HEK293T (cell line): Measurements from ENCODE around the gene CNTN5.

Experiments
- CTCF ChIA-PET: fragments of 350-600 bp; formaldehyde crosslinking; extraction: SDS; loops from one replicate; lab custom pipeline; 2021; ENCODE audit warnings: antibody characterized with exemption, inconsistent platforms; lab: Yijun Ruan, JAX
- POLR2A ChIA-PET: fragments of 350-600 bp; formaldehyde crosslinking; extraction: SDS; loops from one replicate; lab custom pipeline; 2020; ENCODE audit warnings: antibody characterized with exemption, inconsistent platforms; lab: Yijun Ruan, JAX
- DNase-seq: peaks from one replicate; pipeline ENCODE4 v3.0.0; 2012; ENCODE audit warnings: mixed read lengths; ENCODE audit errors: extremely low spot score
- ARNT ChIP-seq: fragments of 450-650 bp; IDR thresholded peaks from 2 replicates; pipeline ENCODE4 v1.6.1; 2017; ENCODE audit warnings: mild to moderate bottlenecking
- BHLHE40 ChIP-seq: fragments of 450-650 bp; IDR thresholded peaks from 2 replicates; pipeline ENCODE4 v1.6.1; 2016; ENCODE audit warnings: mild to moderate bottlenecking, moderate library complexity, borderline replicate concordance
- CTBP1 ChIP-seq: fragments of 450-650 bp; IDR thresholded peaks from 2 replicates; pipeline ENCODE4 v1.6.1; 2016; ENCODE audit warnings: borderline replicate concordance
- ELF4 ChIP-seq: fragments of 450-650 bp; IDR thresholded peaks from 2 replicates; pipeline ENCODE4 v1.6.1; 2017; ENCODE audit warnings: antibody characterized with exemption
- FOXA1 ChIP-seq: fragments of 450-650 bp; IDR thresholded peaks from 2 replicates; pipeline ENCODE4 v1.6.1; 2016; ENCODE audit warnings: mild to moderate bottlenecking
- FOXK2 ChIP-seq: fragments of 450-650 bp; IDR thresholded peaks from 2 replicates; pipeline ENCODE4 v1.6.1; 2016; ENCODE audit warnings: mild to moderate bottlenecking
- FOXM1 ChIP-seq: fragments of 450-650 bp; IDR thresholded peaks from 2 replicates; pipeline ENCODE4 v1.6.1; 2017; ENCODE audit warnings: mild to moderate bottlenecking, borderline replicate concordance
- HDGF ChIP-seq: fragments of 450-650 bp; IDR thresholded peaks from 2 replicates; pipeline ENCODE4 v1.6.1; 2017; ENCODE audit warnings: antibody characterized with exemption, borderline replicate concordance
- L3MBTL2 ChIP-seq: fragments of 450-650 bp; conservative IDR thresholded peaks from 2 replicates; pipeline ENCODE4 v1.6.1; 2016; ENCODE audit warnings: mild to moderate bottlenecking
- LEF1 ChIP-seq: fragments of 450-650 bp; IDR thresholded peaks from 2 replicates; pipeline ENCODE4 v1.6.1; 2017; ENCODE audit warnings: mild to moderate bottlenecking, borderline replicate concordance
- NFRKB ChIP-seq: fragments of 450-650 bp; IDR thresholded peaks from 2 replicates; pipeline ENCODE4 v1.6.1; 2016; ENCODE audit warnings: mild to moderate bottlenecking, moderate library complexity
- SP1 ChIP-seq: fragments of 450-650 bp; IDR thresholded peaks from 2 replicates; pipeline ENCODE4 v1.6.1; 2017
- SUZ12 ChIP-seq: fragments of 450-650 bp; IDR thresholded peaks from 2 replicates; pipeline ENCODE4 v1.6.1; 2016; ENCODE audit warnings: mild to moderate bottlenecking
- TARDBP ChIP-seq: fragments of 450-650 bp; IDR thresholded peaks from 2 replicates; pipeline ENCODE4 v1.6.1; 2016
- ZNF384 ChIP-seq: fragments of 450-650 bp; IDR thresholded peaks from 2 replicates; pipeline ENCODE4 v1.6.1; 2016
- TF ChIP-seq, protein P1 (sequence below): fragments of 450-650 bp; IDR thresholded peaks from 2 replicates; pipeline ENCODE4 v1.6.1; 2016

CNTN5 gene

DNA sequence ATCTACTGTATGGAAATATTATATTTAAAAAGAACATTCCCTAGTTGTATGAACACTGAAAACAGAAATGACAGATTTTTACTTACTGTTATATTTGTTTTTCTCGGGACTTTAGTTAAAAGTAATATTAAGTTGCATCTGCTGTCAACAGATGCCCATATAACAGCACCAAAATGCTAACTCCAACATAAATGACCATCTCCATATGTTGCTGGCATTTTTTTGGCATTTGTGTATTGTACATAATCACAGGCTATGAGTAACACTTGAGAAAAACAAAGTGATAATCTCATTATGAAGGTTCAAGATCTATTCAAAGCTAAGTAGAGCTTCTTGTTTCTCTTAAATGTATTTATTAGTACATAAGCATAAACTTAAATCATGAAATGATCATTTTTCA is 172.0 kb downstream of the CNTN5 start:
- ChIA-PET POLR2A (no interaction called here), CTCF (no interaction called here)
- no peak for TF ChIP-seq SP1
- TF ChIP-seq FOXM1, result no peak
- TF ChIP-seq FOXA1, result no peak
- no peak for TF ChIP-seq L3MBTL2
- TF ChIP-seq ZNF384, result no peak
- no peak for TF ChIP-seq ELF4
- no peak for TF ChIP-seq HDGF
- no peak for TF ChIP-seq NFRKB
- TF ChIP-seq ARNT, result no peak
- no peak for TF ChIP-seq FOXK2
- no peak for TF ChIP-seq BHLHE40
- TF ChIP-seq SUZ12, result no peak
- TF ChIP-seq, protein P1, sequence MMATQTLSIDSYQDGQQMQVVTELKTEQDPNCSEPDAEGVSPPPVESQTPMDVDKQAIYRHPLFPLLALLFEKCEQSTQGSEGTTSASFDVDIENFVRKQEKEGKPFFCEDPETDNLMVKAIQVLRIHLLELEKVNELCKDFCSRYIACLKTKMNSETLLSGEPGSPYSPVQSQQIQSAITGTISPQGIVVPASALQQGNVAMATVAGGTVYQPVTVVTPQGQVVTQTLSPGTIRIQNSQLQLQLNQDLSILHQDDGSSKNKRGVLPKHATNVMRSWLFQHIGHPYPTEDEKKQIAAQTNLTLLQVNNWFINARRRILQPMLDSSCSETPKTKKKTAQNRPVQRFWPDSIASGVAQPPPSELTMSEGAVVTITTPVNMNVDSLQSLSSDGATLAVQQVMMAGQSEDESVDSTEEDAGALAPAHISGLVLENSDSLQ, result no peak
- TF ChIP-seq TARDBP, result no peak
- no peak for TF ChIP-seq CTBP1
- TF ChIP-seq LEF1, result no peak
- DNase-seq, result no peak

DNA sequence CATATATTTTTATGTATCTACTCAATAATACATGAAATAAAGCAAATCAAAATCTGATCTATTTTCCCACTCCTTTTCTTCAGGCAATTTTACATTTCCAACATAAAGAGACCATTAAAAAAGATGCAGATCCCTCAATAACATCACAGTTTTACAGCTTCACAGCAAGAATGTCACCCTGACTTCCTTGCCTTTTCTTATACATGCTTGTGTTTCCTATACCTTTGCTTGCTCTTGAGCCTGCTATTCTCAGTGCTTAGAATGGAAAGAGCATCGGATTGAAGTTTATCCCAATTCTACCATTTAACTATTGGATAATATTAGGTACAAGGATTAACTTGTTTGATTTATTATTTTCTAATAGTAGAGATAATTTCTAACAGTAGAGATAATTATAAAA is 176.7 kb downstream of the CNTN5 start:
- CTCF ChIA-PET, result no interaction called here
- POLR2A ChIA-PET, result no interaction called here
- DNase-seq, result no peak
- TF ChIP-seq LEF1 (no peak), CTBP1 (no peak), HDGF (no peak), FOXK2 (no peak), SP1 (no peak), FOXM1 (no peak), ELF4 (no peak), BHLHE40 (no peak), ARNT (no peak), L3MBTL2 (no peak)
- TF ChIP-seq, protein P1, result no peak

DNA sequence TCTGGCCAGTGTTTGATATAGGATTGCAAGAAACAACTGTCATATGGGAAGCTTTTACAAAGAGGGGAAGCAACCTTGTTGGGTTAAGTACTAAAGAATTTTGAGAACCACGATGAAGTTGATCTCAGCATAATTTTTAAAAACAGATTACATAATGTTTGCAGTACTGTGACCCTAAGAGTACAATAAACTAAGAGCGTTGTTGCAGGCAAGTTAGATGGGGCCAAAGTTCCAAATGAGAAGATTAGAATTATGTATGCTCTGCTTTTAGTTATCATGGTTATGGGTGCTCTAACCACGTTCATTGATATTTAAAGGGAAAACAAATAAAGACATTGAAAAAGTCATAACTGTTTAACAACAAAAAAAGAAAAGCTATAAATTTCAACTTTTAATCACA is 177.5 kb downstream of the CNTN5 start:
- no peak for DNase-seq
- ChIA-PET POLR2A (no interaction called here), CTCF (no interaction called here)
- TF ChIP-seq FOXK2 (no peak), ARNT (no peak), SP1 (no peak), NFRKB (no peak), ELF4 (no peak), LEF1 (no peak), HDGF (no peak), SUZ12 (no peak), CTBP1 (no peak), FOXA1 (no peak), FOXM1 (no peak)
- TF ChIP-seq, protein P1, result no peak

DNA sequence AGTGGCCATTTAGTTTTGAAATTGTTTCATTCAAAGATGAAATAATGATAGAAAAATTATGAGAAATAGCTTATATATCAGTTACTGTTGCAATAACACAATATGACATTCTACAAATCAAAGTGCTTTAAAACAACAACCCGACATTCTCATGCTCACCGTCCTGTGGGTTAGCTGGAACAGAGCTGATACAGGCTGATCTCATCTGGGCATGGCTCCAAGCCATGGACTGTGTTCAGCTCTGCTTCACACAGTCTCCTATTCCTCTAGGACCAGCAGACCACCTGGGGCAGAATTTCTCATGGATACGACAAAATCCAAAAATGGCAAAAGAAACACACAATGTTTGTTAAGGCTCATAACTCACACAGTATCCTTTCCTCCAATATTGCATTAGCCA is 178.6 kb downstream of the CNTN5 start:
- ChIA-PET POLR2A (no interaction called here), CTCF (no interaction called here)
- DNase-seq, result no peak
- TF ChIP-seq L3MBTL2 (no peak), ARNT (no peak), ELF4 (no peak), FOXM1 (no peak), FOXK2 (no peak), ZNF384 (no peak), BHLHE40 (no peak), HDGF (no peak), NFRKB (no peak), LEF1 (no peak), SP1 (no peak), FOXA1 (no peak)

DNA sequence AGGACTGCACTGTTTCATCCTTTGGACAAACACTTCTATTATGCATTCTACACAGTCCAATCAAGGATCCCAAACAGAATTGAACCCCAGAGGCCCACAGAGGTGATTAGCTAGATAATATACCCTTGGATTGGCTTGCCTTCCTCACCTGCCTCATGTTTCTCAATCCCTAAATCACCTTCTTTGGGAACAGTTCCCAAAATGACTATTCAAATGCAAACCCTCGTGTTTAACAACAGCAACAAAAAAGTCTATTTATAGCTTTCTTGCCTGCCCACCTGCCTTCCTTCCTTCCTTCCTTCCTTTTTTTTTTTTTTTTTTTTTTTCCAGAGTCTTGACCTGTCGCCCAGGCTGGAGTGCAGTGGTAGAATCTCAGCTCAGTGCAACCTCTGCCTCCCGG is 180.0 kb downstream of the CNTN5 start:
- no peak for TF ChIP-seq LEF1
- no peak for TF ChIP-seq FOXK2
- TF ChIP-seq ZNF384, result no peak
- TF ChIP-seq HDGF, result no peak
- no peak for TF ChIP-seq ARNT
- no peak for TF ChIP-seq BHLHE40
- TF ChIP-seq FOXA1, result no peak
- TF ChIP-seq SP1, result no peak
- TF ChIP-seq CTBP1, result no peak
- no peak for TF ChIP-seq FOXM1
- TF ChIP-seq L3MBTL2, result no peak
- no peak for TF ChIP-seq TARDBP
- TF ChIP-seq, protein P1, result no peak
- no peak for TF ChIP-seq SUZ12
- TF ChIP-seq NFRKB, result no peak
- DNase-seq, result no peak

More for the DNA sequence above, 180.0 kb downstream of the CNTN5 start:
- CTCF ChIA-PET, result no interaction called here
- POLR2A ChIA-PET, result no interaction called here
